B cell (primary cell): ENCODE measurements around the gene UBQLNL.

Experiments used
- EZH2 ChIP-seq: IDR thresholded peaks from 2 replicates; pipeline ENCODE4 v1.6.1; 2012; ENCODE audit warnings: borderline replicate concordance, low read depth, mild to moderate bottlenecking, moderate library complexity, low read length; ENCODE audit not compliant: insufficient read depth, poor library complexity, severe bottlenecking
- TF ChIP-seq, protein P1 (sequence below): fragments of 200-600 bp; IDR thresholded peaks from one replicate; pipeline ENCODE4 v1.8.0; 2022; ENCODE audit warnings: antibody characterized with exemption, mild to moderate bottlenecking

- TF ChIP-seq, protein P1, sequence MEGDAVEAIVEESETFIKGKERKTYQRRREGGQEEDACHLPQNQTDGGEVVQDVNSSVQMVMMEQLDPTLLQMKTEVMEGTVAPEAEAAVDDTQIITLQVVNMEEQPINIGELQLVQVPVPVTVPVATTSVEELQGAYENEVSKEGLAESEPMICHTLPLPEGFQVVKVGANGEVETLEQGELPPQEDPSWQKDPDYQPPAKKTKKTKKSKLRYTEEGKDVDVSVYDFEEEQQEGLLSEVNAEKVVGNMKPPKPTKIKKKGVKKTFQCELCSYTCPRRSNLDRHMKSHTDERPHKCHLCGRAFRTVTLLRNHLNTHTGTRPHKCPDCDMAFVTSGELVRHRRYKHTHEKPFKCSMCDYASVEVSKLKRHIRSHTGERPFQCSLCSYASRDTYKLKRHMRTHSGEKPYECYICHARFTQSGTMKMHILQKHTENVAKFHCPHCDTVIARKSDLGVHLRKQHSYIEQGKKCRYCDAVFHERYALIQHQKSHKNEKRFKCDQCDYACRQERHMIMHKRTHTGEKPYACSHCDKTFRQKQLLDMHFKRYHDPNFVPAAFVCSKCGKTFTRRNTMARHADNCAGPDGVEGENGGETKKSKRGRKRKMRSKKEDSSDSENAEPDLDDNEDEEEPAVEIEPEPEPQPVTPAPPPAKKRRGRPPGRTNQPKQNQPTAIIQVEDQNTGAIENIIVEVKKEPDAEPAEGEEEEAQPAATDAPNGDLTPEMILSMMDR, result no peak
- TF ChIP-seq EZH2, result no peak
Measured at GRCh38 chr11:5500393-5500801, 16.1 kb downstream of the UBQLNL start.
